Measurements from ENCODE around the gene SCAPER.
"Not testable (repeated sequence)": the region's sequence is repeated elsewhere in the genome, so short reads cannot be mapped to it uniquely, and the experiment has no call there.

Gene SCAPER

GRCh38 chr15:76912430-76912829 lies 7.3 kb upstream of the SCAPER start:
- DNase-seq: no peak

- DNase-seq: no peak
Measured at GRCh38 chr15:76905855-76906254, 715 bp upstream of the SCAPER start.

GRCh38 chr15:76904461-76905012 lies 603 bp downstream of the SCAPER start:
- peak; percentile 44 for DNase-seq

- peak; percentile 11 for DNase-seq
Measured at GRCh38 chr15:76903251-76903681, 1.9 kb downstream of the SCAPER start.

- DNase-seq: no peak
Measured at GRCh38 chr15:76901965-76902364, 3.2 kb downstream of the SCAPER start.

- not testable (repeated sequence) for DNase-seq
Measured at GRCh38 chr15:76899931-76900310, 5.2 kb downstream of the SCAPER start.

GRCh38 chr15:76899176-76899930 lies 5.8 kb downstream of the SCAPER start:
- DNase-seq: not testable (repeated sequence)

- no peak for DNase-seq
Measured at GRCh38 chr15:76898102-76898501, 7.0 kb downstream of the SCAPER start.

GRCh38 chr15:76894174-76894573 lies 11.0 kb downstream of the SCAPER start:
- DNase-seq: no peak

GRCh38 chr15:76892836-76893235 lies 12.3 kb downstream of the SCAPER start:
- not testable (repeated sequence) for DNase-seq

- DNase-seq: not testable (repeated sequence)
Measured at GRCh38 chr15:76887280-76888141, 17.6 kb downstream of the SCAPER start.

- DNase-seq: no peak
Measured at GRCh38 chr15:76885212-76885611, 19.9 kb downstream of the SCAPER start.

- no peak for DNase-seq
Measured at GRCh38 chr15:76875911-76876310, 29.2 kb downstream of the SCAPER start.

GRCh38 chr15:76873066-76873465 lies 32.1 kb downstream of the SCAPER start:
- not testable (repeated sequence) for DNase-seq

GRCh38 chr15:76871930-76872329 lies 33.2 kb downstream of the SCAPER start:
- DNase-seq: no peak

- no peak for DNase-seq
Measured at GRCh38 chr15:76868740-76869139, 36.4 kb downstream of the SCAPER start.

GRCh38 chr15:76866716-76867321 lies 38.3 kb downstream of the SCAPER start:
- DNase-seq: no peak

- no peak for DNase-seq
Measured at GRCh38 chr15:76866008-76866407, 39.1 kb downstream of the SCAPER start.

GRCh38 chr15:76865548-76865991 lies 39.6 kb downstream of the SCAPER start:
- DNase-seq: no peak

GRCh38 chr15:76864586-76864985 lies 40.6 kb downstream of the SCAPER start:
- no peak for DNase-seq

GRCh38 chr15:76863693-76864092 lies 41.4 kb downstream of the SCAPER start:
- no peak for DNase-seq

- DNase-seq: no peak
Measured at GRCh38 chr15:76863123-76863522, 42.0 kb downstream of the SCAPER start.

- DNase-seq: no peak
Measured at GRCh38 chr15:76861815-76862397, 43.2 kb downstream of the SCAPER start.

Measured in NK-92 treated with Interleukin-12 subunit alpha and Interleukin-12 subunit beta, amount 100 ng/mL, for 24 hours (cell line).